Trophoblast cell (in vitro differentiated cells and primary cell): ENCODE results near the gene PLEKHG4B.
"Not testable (repeated sequence)": the region's sequence is repeated elsewhere in the genome, so short reads cannot be mapped to it uniquely, and the experiment has no call there.

Source experiments
- DNase-seq, 2 donors: peaks; one replicate each; pipeline ENCODE4 v3.0.0-alpha.2; 2016
- H2AFZ ChIP-seq: 2 replicates; pipeline ENCODE4 v1.6.1; 2013; ENCODE audit warnings: low read length, moderate library complexity, mild to moderate bottlenecking; ENCODE audit not compliant: insufficient read depth, poor library complexity
- H2AK5ac ChIP-seq: 2 replicates; pipeline ENCODE4 v1.6.1; 2013; ENCODE audit warnings: mild to moderate bottlenecking, low read length
- H2BK120ac ChIP-seq: 2 replicates; pipeline ENCODE4 v1.6.1; 2013; ENCODE audit warnings: low read length, mild to moderate bottlenecking, moderate library complexity; ENCODE audit not compliant: insufficient read depth, poor library complexity
- H2BK12ac ChIP-seq: 2 replicates; pipeline ENCODE4 v1.6.1; 2013; ENCODE audit warnings: mild to moderate bottlenecking, low read length, moderate library complexity
- H2BK5ac ChIP-seq: 2 replicates; pipeline ENCODE4 v1.6.1; 2013; ENCODE audit warnings: low read length, low read depth, moderate library complexity, mild to moderate bottlenecking; ENCODE audit not compliant: poor library complexity
- H3K14ac ChIP-seq: 2 replicates; pipeline ENCODE4 v1.6.1; 2013; ENCODE audit warnings: mild to moderate bottlenecking, low read length
- H3K18ac ChIP-seq: 2 replicates; pipeline ENCODE4 v1.6.1; 2013; ENCODE audit warnings: mild to moderate bottlenecking, low read length
- H3K23ac ChIP-seq: 2 replicates; pipeline ENCODE4 v1.6.1; 2013; ENCODE audit warnings: low read length
- H3K27ac ChIP-seq: 2 replicates; pipeline ENCODE4 v1.5.1; 2013; ENCODE audit warnings: low read depth, mild to moderate bottlenecking, inconsistent platforms, low read length, moderate library complexity
- H3K27me3 ChIP-seq: 2 replicates; pipeline ENCODE4 v1.6.1; 2013; ENCODE audit warnings: inconsistent platforms, mild to moderate bottlenecking, low read length, moderate library complexity; ENCODE audit not compliant: insufficient read depth
- H3K36me3 ChIP-seq, 2 experiments: 1 replicate in 1 of 2; 2 replicates in 1 of 2; pipeline ENCODE4 v1.6.1; 2013; ENCODE audit warnings: low read length in 2 of 2, mild to moderate bottlenecking in 2 of 2, moderate library complexity in 1 of 2; ENCODE audit not compliant: insufficient read depth in 2 of 2, control insufficient read depth in 1 of 2
- H3K4ac ChIP-seq: 2 replicates; pipeline ENCODE4 v1.6.1; 2013; ENCODE audit warnings: low read depth, mild to moderate bottlenecking, low read length, moderate library complexity
- H3K4me1 ChIP-seq, 2 experiments: 1 replicate in 1 of 2; 2 replicates in 1 of 2; pipeline ENCODE4 v1.6.1; 2013; ENCODE audit warnings: low read length in 2 of 2, mild to moderate bottlenecking in 2 of 2, moderate library complexity in 1 of 2; ENCODE audit not compliant: insufficient read depth in 2 of 2, control insufficient read depth in 1 of 2
- H3K4me2 ChIP-seq: 2 replicates; pipeline ENCODE4 v1.6.1; 2013; ENCODE audit warnings: inconsistent platforms, mild to moderate bottlenecking, low read length, moderate library complexity
- H3K4me3 ChIP-seq: 2 replicates; pipeline ENCODE4 v1.5.1; 2013; ENCODE audit warnings: mild to moderate bottlenecking, low read depth, low read length, inconsistent platforms
- H3K79me1 ChIP-seq: one replicate; pipeline ENCODE4 v1.6.1; 2013; ENCODE audit warnings: low read length
- H3K79me2 ChIP-seq: 2 replicates; pipeline ENCODE4 v1.6.1; 2013; ENCODE audit warnings: low read length, mild to moderate bottlenecking; ENCODE audit not compliant: control insufficient read depth, insufficient read depth, poor library complexity
- H3K9ac ChIP-seq: 2 replicates; pipeline ENCODE4 v1.6.1; 2013; ENCODE audit warnings: mild to moderate bottlenecking, low read length
- H3K9me3 ChIP-seq: 2 replicates; pipeline ENCODE4 v1.6.1; 2013; ENCODE audit warnings: low read depth, mild to moderate bottlenecking, control low read depth, inconsistent platforms, low read length; ENCODE audit not compliant: insufficient read depth
- H4K12ac ChIP-seq: 2 replicates; pipeline ENCODE4 v1.6.1; 2013; ENCODE audit warnings: low read depth, mild to moderate bottlenecking, low read length, moderate library complexity
- H4K8ac ChIP-seq: 2 replicates; pipeline ENCODE4 v1.6.1; 2013; ENCODE audit warnings: low read depth, mild to moderate bottlenecking, low read length, moderate library complexity
- H4K91ac ChIP-seq: one replicate; pipeline ENCODE4 v1.6.1; 2013; ENCODE audit warnings: low read depth, mild to moderate bottlenecking, low read length, moderate library complexity
- WGBS: extraction: QIAGEN DNeasy Blood & Tissue Kit; methylation state at CpG from one replicate; pipeline ENCODE4 v1.1.7; 2013; ENCODE audit warnings: missing lambda C conversion rate; ENCODE audit not compliant: insufficient read length, insufficient coverage; ENCODE audit errors: extremely low coverage; 5-methylcytosine and 5-hydroxymethylcytosine counted together

The PLEKHG4B gene

GRCh38 chr5:222951-223715, 131.2 kb downstream of the PLEKHG4B start:
- not testable (repeated sequence) for H3K9ac ChIP-seq, H3K4me3 ChIP-seq, H3K4ac ChIP-seq, H3K27ac ChIP-seq, H3K14ac ChIP-seq, H2BK5ac ChIP-seq, H4K8ac ChIP-seq, H3K23ac ChIP-seq, H4K91ac ChIP-seq, H3K4me2 ChIP-seq, H3K4me1 ChIP-seq, H2AFZ ChIP-seq, H3K9me3 ChIP-seq, H2AK5ac ChIP-seq, H3K79me1 ChIP-seq, DNase-seq, H4K12ac ChIP-seq, H3K27me3 ChIP-seq, H2BK120ac ChIP-seq, H3K18ac ChIP-seq, H2BK12ac ChIP-seq
- WGBS, result no CpG with 5 or more reads among the region's 6 CpGs
- Histone ChIP-seq H3K36me3 (peaks cover 36 to 38% of the 10 kb centered on the region in 2 experiments), H3K79me2 (peaks cover 14% of the 10 kb centered on the region)

GRCh38 chr5:223791-224190, 131.8 kb downstream of the PLEKHG4B start:
- peaks cover under 1% of the 10 kb centered on the region for H3K79me1 ChIP-seq
- no peak overlapping the region for H3K27ac ChIP-seq
- H3K36me3 ChIP-seq, result peaks cover 39 to 41% of the 10 kb centered on the region in 2 experiments
- H3K4me3 ChIP-seq, result no peak overlapping the region
- no peak overlapping the region for H3K23ac ChIP-seq
- DNase-seq, result no peak
- no peak overlapping the region for H3K4me2 ChIP-seq
- H2BK12ac ChIP-seq, result no peak overlapping the region
- no peak overlapping the region for H4K12ac ChIP-seq
- H3K4ac ChIP-seq, result no peak overlapping the region
- no peak overlapping the region for H3K14ac ChIP-seq
- H3K4me1 ChIP-seq, result peaks cover 0 to 3% of the 10 kb centered on the region in 2 experiments
- WGBS, result no CpG with 5 or more reads among the region's 6 CpGs
- peaks cover 8% of the 10 kb centered on the region for H3K79me2 ChIP-seq
- no peak overlapping the region for H2BK5ac ChIP-seq
- no peaks in the 10 kb centered on the region for H3K27me3 ChIP-seq
- H4K91ac ChIP-seq, result no peak overlapping the region
- H2BK120ac ChIP-seq, result no peak overlapping the region
- no peak overlapping the region for H3K18ac ChIP-seq
- H3K9ac ChIP-seq, result no peak overlapping the region
- no peak overlapping the region for H4K8ac ChIP-seq
- H2AFZ ChIP-seq, result no peak overlapping the region
- H3K9me3 ChIP-seq, result peaks cover 3% of the 10 kb centered on the region
- no peak overlapping the region for H2AK5ac ChIP-seq

- Histone ChIP-seq H3K27ac (no peak overlapping the region), H3K4me2 (no peak overlapping the region), H3K79me2 (peaks cover 3% of the 10 kb centered on the region), H2BK120ac (no peak overlapping the region), H3K9me3 (peaks cover 3% of the 10 kb centered on the region), H3K18ac (no peak overlapping the region), H3K36me3 (peaks cover 40 to 50% of the 10 kb centered on the region in 2 experiments), H3K23ac (no peak overlapping the region), H3K79me1 (no peaks in the 10 kb centered on the region), H3K14ac (no peak overlapping the region), H3K4me1 (no peaks in the 10 kb centered on the region), H3K4ac (no peak overlapping the region), H2AK5ac (no peak overlapping the region), H2BK12ac (no peak overlapping the region), H2BK5ac (no peak overlapping the region), H3K27me3 (no peaks in the 10 kb centered on the region), H4K8ac (no peak overlapping the region), H4K91ac (no peak overlapping the region), H3K4me3 (no peak overlapping the region), H4K12ac (no peak overlapping the region), H3K9ac (no peak overlapping the region), H2AFZ (no peak overlapping the region)
- no peak for DNase-seq
- no CpG with 5 or more reads among the region's 14 CpGs for WGBS
Measured at GRCh38 chr5:225334-225733, 133.4 kb downstream of the PLEKHG4B start.

GRCh38 chr5:227375-227774, 135.4 kb downstream of the PLEKHG4B start:
- not testable (repeated sequence) for H4K91ac ChIP-seq, H4K8ac ChIP-seq, DNase-seq, H4K12ac ChIP-seq, H2BK12ac ChIP-seq, H3K4me3 ChIP-seq, H3K14ac ChIP-seq, H3K9ac ChIP-seq, H3K79me2 ChIP-seq, H2AK5ac ChIP-seq, H3K27me3 ChIP-seq, H2AFZ ChIP-seq, H3K4me2 ChIP-seq, H3K23ac ChIP-seq, H3K4ac ChIP-seq, H3K79me1 ChIP-seq, H3K9me3 ChIP-seq, H3K4me1 ChIP-seq, H2BK5ac ChIP-seq, H3K18ac ChIP-seq, H3K27ac ChIP-seq, H2BK120ac ChIP-seq
- no CpG with 5 or more reads among the region's 17 CpGs for WGBS
- peaks cover 55 to 63% of the 10 kb centered on the region in 2 experiments for H3K36me3 ChIP-seq
